GM18499 (cell line): Measurements from ENCODE around the gene MPV17.
"Not testable (repeated sequence)": the region's sequence is repeated elsewhere in the genome, so short reads cannot be mapped to it uniquely, and the experiment has no call there.

Experiments
- ATAC-seq: cut with Tn5 transposase; IDR thresholded peaks from one replicate; pipeline ENCODE4 v1.9.1; 2021; ENCODE audit warnings: moderate number of reproducible peaks; ENCODE audit not compliant: insufficient read depth, unreplicated experiment

The MPV17 gene

DNA sequence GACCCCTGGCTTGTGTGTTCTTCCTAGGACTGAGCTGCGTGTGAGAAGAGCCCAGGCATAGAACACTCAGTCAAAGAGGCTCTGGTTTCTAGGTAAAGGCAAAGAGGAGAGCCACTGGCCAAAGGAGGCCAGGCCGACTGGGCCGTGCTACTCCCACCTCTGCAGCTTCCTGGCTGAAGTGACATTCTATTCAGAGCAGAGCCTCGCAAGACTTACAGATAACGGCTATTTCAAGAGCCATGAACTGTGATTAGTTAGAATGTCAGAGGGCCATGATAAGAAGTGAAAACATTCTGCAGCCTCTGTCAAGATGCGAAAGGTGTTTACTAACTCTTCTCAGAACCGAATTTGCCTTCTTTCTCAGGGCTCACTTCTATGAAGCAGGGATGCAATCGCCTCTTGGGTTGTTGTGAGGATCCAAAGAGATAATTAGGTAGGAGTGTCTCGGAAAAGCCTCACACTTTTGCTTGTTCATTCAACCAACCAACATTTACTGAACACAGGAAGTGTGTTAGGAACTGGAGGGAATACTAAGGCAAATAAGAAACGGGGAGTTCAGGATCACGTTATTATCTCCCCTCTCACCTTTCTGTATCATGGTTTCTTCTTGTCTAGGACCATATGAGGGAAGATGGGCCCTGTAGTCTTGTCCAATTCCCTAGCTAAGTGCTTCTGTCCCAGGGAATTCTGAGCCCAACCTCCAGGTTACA is 51.1 kb downstream of the MPV17 start:
- ATAC-seq: no peak

DNA sequence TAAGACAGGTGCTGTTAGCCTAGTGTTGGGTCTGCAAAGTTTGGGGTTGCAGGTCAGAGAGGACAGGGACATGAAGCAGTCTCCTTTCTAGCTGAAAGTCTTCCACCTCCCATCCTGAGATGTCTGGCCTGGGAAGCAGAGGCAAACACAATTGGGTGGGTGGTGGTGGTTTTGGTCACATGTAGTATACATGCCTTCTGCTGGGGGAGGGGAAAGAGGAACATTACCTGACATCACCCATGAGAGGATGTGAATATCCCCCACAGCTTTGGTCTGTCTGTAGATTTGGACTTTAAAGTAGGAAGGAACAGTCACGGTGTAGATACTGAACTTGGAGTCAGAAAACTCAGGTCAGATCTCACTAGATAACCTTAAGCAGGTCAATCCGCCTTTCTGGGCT is 52.2 kb downstream of the MPV17 start:
- ATAC-seq: no peak

DNA sequence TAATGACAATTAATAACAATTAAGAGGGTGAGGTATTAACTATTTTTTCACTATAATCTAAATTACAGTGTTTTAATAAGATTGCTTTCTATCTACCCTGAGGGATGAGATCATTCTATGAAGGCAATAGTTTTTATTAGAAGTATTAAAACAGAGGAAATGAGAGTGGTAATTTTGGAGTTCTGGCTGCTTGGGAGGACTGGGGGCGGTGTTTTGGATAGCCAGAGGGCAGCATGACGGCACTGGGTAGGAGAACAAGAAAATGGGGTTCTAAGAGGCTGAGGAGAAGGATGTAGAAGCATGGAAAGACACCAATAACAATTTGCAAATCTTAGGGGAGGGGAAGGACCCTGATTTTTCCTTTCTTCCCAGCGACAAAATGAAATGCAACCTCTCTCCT is 52.8 kb downstream of the MPV17 start:
- no peak for ATAC-seq

DNA sequence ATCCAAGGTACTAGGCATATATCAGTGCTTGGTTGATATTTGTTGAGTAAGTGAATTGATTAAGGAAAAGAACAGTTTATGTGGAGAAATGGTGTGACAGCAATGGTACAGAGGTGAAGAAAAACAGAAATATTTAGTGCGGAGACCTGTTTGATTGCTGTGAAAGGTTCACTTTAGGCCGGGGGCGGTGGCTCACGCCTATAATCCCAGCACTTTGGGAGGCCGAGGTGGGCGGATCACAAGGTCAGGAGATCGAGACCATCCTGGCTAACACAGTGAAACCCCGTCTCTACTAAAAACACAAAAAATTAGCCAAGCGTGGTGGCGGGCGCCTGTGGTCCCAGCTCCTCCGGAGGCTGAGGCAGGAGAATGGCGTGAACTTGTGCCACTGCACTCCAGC is 54.6 kb downstream of the MPV17 start:
- ATAC-seq: not testable (repeated sequence)

DNA sequence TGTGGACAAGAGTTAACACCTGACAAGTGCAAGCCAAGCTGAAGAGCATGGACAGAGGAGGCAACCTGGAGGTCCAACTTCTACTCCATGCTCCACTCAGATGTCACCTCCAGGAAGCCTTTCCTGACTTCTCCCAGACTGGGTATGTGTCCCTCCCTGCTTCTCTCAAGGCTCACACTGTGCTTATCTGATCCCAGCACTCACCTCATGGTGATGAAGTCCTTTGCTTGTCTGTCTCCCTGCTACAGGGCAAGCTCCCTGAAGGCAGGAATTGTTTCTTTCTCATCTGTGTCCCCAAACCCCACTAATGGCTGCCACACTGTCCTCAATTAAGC is 57.4 kb downstream of the MPV17 start:
- ATAC-seq: no peak

DNA sequence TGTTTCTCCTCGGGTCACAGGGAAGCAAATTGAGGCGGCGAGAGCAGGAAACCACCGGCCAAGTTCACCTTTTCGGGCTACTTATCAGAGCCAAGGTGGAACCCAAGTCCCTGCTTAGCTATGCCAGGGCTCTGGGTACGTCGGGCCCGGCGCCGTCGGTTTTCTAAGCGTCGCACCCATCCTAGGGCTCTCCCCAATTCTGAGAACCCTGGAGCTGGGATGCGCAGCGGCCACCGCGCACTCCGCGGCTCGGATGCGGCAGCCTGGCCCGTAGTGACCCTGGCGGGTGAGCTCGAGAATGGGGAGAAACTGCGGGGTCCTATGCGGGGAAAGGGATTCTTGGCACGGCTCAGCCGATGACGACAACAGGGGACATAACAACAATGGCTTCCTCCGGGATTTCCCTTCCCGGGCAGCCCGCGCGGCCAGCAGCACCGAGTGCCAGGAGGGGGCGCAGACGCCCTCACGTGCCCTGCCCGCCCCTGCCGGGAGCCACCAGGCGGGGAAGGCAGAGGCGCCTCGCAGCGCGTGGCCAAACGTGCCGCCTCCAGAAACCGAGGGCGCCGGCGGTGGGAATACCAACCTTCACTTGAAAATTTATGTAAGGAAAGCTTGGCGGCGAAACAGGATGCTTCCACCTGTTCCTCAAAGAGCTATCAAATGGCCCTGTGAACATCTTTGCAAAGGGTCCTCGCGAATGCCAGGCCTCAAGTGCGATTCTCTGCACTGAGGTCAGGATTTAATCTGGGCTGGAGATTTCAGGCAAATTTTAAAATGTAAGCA is 58.0 kb downstream of the MPV17 start:
- no peak for ATAC-seq

DNA sequence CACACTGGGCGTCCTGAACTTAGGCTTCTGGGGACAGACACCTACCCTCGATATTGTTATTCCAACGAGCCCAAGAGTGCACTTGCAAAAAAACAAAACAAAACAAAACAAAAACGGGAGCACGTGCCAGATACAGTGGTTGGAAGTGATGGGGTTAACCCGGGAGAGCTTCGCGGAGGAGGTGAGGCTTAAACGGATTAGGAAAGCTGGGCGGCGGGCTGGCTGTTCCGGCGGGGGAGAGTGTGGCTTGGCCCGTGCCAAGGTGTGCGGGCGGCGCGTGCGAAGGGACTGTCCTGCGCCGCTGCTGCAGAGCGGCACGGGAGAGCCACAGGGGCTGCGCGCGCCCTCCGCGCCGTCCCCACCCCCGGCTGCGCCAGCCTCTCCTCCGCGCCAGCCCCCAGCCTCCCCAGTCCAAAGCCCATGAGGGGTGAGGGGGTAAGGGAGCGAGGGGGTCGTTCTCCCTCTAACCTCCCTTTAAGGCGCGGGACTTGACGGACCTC is 58.6 kb downstream of the MPV17 start:
- ATAC-seq: no peak

DNA sequence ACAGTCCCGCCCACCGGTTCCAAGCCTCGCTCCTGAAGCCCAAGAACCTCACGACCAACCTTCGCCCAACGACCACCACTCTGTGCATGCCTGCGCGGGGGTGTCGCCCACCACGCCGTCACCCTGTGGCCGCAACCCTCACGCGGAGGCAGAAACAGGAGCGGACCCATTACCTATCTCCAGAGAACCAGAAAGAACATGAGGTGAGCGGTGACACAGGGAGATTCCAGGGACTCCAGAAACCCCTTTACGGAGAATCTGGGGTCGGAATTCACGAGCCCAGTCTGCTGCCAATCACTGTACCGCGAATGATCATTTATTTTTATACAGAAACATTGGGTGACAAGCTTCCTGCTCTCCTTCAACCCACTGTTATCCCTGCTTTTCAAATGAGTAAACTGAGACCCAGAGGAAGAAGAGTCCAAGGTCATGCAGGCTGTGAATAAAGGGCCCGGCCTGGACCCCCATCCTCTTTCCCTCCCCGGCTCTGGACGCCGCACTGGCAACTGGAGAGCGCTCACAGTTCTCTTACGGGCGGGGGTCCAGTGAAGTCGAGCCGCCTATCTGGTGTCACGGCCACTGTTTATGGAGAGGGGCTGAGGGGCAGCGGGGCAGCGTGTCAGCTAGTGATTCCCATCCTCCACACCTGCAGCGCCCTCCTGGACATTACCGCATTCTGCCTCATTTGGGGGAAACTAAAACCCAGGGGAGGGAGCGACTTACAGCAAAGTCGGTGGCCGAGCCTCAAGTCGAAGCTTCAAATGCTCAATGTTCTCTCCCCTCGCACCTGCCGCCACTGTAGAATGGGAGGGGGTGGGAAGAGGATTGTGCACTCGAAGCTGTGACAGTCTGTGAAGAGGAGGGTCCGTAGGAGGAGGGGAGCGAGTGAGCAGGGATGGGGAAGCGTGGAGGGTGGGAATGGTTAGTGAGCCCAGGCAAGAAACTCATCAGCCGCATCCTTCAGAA is 59.3 kb downstream of the MPV17 start:
- no peak for ATAC-seq

DNA sequence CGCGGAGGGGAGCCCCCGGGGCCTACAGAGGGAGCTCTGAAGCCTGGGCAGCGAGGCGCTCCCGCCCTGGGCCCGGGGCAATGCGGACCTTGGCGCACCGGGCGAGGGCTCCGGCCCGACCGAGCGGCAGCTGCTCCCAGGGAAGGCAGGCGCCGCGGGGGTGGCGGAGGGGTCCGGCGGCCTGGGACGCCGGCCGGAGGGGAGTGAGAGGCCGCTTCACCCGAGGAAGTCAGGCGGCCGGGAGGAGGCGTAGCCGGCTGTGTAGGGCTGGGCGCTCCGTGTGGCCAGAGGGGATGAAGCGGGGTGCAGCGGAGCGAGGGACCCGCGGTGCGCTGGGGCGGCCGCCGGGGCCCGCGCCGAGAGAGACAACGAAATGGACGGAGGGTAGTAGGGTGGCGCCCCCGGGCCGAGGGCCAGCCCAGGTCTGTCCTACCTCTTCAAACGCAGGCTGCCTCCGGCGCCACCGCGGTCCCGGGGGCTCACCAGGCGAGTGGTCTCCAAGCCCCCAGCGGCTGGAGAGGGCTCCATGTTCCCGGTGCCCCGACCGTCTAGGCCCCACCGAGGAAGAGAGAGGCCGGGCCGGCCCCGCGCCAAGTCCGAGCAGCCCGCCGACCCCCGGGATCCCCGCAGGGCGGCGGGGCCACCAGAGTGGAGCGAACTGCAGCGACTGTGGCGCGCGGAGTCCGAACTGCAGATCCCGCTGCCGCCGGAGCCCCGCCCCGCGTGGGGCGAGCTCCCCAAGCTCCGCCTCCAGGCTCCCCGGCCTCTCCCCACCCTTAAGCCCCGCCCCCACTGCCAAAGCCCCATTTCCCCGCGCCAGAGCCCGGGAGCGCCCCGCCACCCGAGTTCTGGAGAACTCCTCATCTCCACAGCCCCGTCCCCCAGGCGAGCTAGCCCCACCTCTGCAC is 60.3 kb downstream of the MPV17 start, which contains the start of gene SLC30A3:
TSS of gene SLC30A3 (minus strand) at position 669 of the 908 bp plus-strand sequence. CDS start at position 528, 141 bp downstream.
- no peak for ATAC-seq

DNA sequence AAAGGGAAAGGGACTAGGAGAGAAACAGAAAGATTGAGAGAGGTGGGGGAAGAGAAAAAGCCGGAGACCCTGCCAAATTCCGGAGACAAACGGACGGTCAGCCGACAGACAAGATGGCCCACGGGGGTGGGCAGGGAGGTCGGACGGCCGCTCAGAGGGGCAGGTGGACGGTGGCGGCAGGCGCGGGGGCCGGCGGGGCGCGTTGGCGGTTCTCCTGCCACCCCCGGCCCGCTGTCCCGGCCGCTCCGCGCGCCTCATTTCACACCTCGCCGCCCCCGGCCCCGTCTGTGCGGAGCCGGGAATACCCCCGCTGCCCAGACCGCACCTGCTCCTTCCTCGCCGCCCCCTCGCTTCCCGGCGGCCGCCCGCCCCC is 61.0 kb downstream of the MPV17 start:
- no peak for ATAC-seq

DNA sequence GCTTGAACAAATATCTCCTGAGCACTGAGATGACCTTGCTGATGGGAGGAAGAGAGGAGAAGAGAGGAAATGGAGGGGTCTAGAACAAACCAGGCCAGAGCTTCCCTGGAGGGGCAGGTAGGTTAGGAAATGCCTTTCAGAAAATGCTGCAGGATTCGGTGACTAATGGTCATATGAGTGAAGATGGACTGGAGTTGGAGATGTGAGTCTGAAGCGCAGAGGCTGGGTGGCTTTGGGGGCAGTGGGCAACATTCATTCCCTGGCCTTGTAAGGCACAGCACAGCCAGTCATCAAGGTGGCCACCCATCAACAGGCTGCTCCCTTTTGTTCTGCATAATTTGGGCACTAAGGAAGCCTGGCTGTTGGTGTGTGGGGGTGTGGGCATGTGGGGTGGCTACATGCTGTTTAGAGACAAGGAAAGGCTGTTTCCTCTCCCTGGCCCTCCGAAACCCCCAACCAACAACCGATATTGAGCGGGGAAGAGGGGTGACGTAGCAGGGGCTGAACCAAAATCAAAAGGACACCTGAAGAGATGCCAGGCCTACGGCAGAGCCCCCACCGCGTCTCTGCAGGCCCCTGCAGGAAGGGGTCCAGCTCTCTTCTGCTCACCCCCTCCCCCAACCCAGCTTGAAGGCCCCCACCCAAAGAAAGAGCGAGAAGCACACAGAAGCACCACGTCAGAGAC is 61.5 kb downstream of the MPV17 start:
- ATAC-seq: no peak
